Measurements from ENCODE around the gene FAM228B.
"Not testable (repeated sequence)": the region's sequence is repeated elsewhere in the genome, so short reads cannot be mapped to it uniquely, and the experiment has no call there.

The FAM228B gene

DNA sequence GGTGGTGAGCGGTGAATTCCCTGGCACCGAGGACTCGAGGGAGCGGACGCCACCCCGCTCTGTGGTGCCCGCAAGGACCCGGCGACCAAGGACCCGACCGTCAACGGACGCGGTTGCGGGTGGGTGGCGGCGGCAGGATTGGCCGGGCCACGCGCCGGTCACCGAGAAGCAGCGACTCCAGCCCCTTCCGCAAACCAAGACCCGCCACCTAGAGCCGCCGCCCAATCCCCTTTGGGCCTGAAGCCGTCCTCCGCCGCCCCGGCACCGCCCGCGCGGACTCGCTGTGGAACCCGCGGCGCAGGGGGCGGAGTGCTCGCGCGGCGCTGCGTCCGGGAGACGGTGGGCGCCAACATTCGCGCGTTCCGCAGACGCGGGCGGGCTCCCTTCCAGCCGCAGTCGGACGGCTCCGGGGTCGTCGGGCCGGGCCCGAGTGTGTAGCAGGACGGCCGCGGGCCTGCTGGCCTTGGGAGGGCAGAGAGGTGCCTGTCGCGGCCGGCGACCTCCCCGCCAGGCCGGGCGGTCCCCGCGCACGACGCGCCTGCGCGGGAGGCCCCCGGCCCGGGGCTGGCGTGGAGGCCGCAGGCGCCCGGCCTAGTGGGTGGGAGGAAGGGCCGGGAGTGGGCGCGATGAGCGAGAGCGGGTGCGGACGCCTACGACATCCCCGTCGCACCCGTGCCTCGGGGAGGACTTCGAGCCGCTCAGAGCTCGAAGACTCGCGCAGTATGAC lies at the start of gene FAM228B, which contains the start of gene PFN4:
FAM228B (plus strand) TSS at position 275 of the 727 bp plus-strand sequence. CDS start 893 bp downstream, outside the sequence.
PFN4 (minus strand) TSS at position 140 of the 727 bp plus-strand sequence. CDS start 799 bp downstream, outside the sequence.
- peak; percentile 67 for DNase-seq

DNA sequence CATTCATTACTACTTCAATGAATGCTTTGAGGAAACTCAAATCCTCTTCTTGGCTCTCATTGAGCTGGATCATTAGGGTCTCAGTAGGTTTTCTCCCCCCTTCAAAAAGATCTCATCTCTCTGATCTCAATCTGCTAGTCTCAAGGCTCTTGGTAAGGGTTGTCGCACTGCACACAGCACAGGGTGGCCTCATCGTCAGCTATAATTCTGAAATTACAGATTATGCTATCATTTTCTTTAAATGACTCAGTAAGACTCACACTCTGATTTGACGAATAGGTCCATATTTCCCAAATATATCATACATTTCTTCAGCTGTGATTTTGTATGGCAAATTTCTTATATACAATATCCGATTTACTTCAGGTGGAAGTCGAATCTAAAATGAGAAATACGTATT lies 49.5 kb upstream of the FAM228B start:
- DNase-seq, result no peak

DNA sequence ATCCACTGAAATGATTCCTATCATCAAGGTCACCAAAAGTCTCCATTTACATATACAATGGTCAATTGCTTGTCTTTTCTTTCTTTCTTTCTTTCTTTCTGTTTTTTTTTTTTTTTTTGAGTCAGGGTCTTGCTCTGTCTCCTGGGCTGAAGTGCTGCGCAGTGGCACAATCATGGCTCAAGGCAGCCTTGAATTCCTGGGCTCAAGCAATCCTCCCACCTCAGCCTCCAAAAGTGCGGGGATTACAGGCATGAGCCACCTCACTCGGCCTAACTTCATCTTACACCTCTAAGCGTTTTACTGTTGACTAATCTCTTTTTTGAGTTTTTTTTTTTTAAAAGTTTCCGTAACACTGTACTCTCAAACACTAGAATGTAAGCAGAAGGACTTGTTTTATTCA lies 48.0 kb upstream of the FAM228B start:
- DNase-seq, result no peak

DNA sequence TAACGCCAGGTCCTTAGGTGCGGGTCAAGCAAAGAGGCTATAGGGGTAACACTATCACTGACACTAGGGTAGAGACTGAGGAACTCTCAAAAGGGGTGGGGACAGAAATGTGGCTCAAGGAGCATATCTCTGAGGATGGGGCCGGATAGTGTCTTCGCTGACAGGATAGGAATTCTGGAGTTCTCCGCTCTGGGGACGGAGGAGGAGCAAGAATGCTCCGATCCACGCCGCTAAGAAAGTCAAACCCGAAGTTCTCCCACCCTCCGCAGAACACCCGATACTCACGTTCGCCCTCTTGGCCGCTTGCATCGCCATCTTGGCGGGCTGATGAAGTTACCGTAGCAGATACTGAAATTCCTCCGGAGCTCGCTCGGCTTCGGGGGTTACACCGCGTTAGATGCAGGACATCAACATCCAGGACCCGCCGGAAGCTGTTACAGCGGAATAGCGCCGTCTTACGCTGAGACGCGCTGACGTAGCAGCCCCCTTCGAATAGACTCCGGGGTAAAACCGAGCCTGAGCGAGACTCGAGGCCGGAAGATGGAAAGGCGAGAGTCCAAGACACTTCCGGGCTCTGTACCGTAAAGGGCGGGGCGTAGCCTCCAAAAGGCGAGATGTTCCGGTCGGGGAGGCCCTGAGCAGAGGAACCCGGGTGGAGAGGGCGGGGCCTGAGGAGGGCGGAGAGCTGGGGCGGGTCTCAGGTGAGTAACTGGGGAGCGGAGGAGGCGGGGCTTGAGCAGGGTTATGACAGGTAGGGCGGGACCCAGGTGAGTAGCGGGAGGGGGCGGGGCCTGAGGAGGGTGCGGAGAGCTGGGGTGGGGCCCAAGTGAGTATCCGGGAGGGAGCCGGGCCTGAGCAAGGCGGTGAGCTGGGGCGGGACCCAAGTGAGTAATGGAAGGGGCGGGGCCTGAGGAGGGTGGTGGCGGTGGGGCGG lies 47.1 kb upstream of the FAM228B start, which contains the start of gene SF3B6:
SF3B6 (minus strand) TSS at position 412 of the 934 bp plus-strand sequence; CDS start at position 315, 97 bp downstream.
- peak; percentile 100 for DNase-seq

DNA sequence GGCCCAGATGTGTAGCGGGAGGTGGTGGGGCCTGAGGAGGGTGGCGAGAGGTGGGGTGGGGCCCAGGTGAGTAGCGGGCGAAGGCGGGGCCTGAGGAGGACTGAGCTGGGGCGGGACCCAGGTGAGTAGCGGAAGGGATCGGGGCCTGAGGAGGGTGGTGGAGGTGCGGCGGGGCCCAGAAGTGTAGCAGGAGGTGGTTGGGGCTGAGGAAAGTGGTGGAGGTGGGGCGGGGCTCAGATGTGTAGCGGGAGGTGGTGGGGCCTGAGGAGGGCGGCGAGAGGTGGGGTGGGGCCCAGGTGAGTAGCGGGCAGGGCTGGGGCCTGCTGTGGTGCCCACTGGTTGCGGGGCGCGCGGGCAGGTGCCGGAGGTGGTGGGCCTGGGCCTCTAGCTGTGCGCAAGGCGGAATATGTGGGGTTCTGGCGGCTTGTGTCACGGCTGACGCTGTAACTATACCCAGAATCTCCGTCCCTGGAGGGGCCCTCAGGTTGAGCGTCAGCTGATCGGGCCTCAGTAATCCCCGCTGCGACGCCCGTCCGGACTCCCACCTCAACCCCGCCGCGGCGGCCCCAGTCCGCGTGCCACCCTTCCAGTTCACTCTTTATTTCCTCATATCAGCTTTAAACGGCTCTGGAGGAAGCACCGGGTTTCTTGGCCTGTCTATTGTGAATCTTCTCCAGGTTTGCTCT lies 46.3 kb upstream of the FAM228B start:
- DNase-seq, result no peak

DNA sequence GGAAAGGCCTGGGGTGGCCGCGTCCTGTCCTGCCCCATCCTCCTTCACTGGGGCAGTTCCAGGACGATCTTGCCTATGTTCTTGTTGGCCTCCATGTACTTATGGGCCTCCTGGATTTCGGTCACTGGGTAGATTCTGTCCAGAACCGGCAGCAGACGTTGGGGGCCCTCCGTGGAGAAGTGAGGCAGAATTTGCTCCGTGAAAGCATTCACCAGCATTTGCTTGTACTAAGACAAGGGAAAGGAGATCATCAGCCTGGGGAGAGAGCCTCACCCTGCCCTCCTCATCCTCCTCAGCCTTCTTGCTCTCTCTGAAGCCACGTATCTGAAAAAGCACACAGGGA lies 45.8 kb upstream of the FAM228B start:
- DNase-seq, result no peak

DNA sequence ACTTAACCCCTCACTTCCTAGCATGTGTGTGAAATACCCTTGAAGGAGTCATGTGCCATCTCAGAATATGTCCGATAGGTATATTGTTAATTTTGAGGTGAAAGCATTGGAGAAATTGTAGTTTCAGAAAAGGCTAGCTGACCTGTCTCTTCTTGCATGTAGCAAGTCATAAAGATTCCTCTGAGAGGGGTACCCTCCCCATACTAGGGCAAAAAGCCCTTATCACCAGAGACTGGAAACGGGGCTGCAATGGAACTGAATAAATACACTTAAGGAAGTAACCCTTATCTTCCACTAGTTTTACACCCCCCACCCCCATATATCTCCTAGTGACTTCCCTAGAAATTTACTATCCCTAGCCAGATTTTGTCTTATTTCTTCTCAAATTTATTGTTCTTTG lies 45.4 kb upstream of the FAM228B start:
- DNase-seq, result no peak

DNA sequence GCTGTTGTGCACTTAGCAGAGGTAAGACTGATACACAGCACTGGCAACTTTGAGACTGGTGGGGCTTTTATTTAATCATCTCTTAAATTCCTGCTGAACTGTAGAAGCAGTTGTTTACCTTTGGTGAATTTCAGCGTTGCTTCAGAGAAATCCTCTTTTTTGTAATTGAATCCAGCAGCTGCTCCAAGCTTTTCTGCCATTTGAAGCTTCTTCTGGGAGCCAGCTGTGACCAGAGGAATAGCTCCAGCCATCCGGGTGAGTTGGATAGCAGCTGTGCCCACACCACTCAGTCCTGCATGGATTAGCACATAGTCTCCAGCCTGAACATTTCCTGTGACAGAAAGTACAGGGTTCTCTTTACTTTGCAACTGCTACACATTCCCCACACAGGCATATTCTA lies 42.6 kb upstream of the FAM228B start:
- DNase-seq, result no peak

DNA sequence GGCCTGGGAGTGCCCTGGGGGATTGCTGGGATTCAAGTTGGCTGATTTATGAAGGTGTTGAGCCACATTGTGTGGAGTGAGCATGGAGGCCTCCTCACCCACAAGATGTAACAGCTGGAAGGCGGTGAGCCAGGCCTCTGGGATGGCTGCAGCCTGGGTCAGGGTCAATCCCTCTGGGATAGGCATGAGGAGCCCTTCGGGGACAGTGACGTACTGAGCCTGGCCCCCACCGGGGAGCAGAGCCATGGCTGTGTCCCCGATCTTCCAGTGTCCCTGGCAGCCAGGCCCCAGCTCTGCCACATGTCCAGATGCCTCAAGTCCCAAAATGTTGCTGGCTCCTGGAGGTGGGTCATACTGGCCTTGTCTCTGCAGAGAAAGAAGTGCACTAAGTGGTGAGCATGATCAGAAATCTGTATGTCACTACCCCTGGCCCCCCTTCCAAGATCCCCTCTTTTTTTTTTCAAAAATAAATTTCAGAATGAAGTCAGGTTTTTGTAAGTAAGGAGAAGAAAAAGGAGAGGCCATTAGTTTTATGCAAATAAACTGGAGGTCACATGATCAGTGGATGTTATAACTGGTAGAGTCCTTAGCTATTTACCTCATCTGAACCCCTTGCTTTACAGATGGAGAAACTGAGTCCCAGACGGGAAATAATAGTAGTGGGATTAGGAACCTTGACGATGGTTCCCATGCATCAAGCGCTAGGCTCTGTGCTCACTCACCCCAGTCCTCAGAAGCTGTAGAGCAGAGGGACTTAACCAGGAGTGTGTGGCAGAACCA lies 40.3 kb upstream of the FAM228B start:
- DNase-seq, result no peak

DNA sequence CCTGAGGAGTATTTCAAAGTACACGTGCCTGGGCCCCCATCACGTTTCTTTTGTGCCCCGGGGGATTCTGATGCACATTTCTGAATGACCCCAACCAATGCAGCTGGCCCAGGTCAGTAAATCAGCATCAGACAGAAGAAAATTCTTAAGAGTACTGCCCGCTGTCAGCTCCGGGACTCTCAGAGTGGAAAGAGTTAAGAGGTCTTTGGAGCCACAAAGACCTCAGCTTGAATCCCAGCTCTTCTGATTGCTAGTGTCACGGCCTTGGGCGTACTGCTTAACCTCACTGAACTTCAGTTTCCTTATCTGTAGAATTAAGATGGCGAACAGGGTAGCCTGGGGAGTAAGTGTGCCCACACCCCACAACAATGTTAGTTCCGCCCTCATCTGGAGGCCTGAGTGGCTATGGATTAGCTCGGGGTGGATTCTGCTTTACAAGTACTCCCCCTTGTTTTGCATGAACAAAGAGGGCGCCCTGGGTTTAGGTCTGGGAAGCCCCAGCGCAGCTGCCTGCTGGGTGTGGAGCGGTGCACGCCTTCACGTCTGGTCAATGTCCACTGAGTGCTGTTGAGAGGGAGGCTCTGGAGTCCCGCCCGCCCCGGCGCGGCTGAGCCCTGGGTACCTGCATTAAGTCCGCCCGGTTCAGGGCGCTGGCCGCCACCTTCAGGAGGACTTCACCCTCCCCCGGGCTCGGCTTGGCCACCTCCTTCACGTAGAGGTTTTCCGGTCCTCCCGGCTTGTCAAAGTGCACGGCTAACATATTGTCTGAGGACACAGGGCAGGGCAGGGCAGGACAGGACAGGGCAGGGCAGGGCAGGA lies 39.5 kb upstream of the FAM228B start:
- no peak for DNase-seq

DNA sequence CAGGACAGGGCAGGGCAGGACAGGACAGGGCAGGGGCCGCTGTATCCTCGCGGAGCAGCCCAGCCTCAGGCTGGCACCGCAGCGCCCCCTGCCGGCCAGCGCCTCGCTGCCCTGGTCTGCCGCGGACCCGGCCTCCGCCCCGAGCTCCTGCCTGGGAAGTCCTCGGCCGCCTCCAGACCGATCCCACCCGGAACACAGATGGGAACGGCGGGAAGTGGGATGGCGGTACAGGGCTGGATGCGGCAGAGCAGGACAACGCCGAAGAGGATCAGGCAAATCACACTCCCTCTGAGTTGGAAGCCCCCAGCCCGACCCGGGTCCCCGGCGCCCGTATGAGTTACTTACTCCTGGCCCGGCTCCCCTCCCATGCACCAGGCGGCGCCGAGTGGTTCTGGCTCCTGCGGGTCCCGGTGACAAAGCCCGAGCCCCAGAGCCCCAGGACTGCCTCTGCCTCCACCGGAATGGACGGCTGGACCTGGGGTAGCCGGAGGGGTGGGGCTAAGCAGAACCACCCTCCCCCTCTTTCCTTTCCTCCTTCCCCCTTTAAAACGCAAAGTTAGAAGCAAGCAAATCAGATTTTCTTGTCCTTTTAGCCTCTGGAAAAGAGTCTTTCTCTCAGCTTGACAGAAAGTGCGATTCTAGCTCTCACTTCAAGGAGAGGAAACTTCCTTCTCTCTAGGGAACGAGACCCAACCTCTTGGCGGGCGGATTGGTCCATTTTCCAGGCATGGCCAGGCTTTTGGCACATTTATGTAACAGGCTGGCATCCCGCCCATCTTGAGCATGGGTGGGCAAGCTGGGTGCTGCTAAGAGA lies 38.7 kb upstream of the FAM228B start, which contains the start of gene TP53I3:
TP53I3 (minus strand) TSS at position 449 of the 814 bp plus-strand sequence. CDS start 508 bp downstream, outside the sequence.
- DNase-seq, result peak; percentile 86

DNA sequence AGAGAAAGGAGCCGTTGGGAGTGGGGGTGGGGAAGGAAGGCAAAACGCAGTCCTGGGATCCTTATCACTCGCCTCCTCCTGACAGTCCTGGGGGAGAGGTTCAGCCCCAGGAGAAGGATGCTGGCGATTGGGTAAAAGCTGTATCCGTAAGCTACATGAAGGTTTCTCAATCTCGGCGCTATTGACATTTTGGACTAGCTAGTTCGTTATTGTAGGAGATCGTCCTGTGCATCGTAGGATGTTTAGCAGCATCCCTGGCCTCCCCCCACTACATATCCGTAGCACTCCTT lies 38.1 kb upstream of the FAM228B start:
- DNase-seq, result no peak

DNA sequence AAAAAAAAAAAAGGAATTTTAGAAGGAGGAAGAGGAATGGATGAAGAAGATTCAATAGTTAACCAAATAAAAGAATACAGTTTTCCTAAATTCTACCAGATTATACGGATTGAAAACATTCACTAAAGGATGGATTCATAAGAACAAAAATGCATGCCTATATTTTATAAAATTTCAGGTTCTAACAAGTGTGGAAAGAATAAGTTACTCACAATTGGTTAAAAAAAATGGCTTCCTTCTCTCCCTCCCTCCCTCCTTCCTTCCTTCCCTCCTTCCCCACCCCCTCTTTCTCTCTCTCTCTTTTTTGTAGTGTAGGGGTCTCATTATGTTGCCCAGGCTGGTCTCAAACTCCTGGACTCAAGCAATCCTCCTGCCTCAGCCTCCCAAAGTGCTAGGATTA lies 37.0 kb upstream of the FAM228B start:
- no peak for DNase-seq

DNA sequence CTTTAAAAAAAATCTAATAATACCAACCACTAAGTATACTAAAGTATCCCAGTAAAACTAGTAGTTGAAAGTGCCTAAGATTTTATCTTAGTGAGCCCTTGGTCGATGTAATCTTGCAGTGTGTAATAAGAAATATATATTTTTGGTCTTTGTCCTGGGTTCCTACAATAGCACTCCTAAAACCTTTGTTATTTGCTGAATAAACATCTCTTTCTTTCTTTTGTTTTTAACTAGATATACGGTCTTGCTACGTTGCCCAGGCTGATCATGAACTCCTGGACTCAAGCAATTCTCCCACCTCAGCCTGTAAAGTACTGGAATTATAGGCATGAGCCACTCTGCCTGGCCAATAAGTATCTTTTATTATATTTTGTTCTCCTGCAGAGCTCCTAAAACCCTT lies 36.2 kb upstream of the FAM228B start:
- DNase-seq, result no peak

DNA sequence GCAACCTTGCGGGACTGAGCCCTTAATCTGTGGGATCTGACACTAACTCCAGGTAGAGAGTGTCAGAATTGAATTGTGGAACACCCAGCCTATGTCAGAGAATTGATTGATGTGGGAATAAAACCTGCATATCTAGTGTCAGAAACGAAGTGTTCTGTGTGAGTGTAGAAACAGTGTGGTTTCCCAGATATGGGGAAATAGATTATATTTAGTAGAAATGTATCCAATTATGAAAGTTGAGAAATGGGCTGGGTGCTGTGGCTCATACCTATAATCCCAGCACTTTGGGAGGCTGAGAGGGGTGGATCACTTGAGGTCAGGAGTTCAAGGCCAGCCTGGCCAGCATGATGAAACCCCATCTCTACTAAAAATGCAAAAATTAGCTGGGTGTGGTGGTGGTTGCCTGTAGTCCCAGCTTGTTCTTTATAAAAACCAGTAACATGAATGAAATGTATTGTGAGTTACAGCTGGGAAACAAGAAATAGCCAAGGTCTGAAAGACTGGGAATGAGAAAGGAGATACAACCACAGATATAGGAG lies 34.4 kb upstream of the FAM228B start:
- no peak for DNase-seq

DNA sequence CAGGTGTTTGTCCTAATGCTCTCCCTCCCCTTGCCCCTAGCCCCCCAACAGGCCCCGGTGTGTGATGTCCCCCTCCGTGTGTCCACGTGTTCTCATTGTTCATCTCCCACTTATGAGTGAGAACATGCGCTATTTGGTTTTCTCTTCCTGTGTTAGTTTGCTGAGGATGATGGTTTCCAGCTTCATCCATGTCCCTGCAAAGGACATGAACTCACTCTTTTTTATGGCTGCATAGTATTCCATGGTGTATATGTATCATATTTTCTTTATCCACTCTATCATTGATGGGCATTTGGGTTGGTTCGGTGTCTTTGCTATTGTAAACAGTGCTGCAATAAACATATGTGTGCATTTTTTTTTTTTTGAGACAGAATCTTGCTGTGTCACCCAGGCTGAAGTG lies 30.0 kb upstream of the FAM228B start:
- not testable (repeated sequence) for DNase-seq

DNA sequence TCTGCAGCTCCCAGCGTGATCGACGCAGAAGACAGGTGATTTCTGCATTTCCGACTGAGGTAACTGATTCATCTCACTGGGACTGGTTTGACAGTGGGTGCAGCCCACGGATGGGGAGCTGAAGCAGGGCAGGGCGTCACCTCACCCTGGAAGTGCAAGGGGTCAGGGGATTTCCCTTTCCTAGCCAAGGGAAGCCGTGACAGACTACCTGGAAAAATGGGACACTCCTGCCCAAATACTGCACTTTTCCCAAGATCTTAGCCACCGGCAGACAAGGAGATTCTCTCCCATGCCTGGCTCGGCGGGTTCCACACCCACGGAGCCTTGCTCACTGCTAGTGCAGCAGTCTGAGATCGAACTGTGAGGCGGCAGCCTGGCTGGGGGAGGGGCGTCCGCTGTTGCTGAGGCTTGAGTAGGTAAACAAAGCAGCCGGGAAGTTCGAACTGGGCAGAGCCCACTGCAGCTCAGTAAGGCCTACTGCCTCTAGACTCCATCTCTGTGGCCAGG lies 28.0 kb upstream of the FAM228B start:
- DNase-seq, result not testable (repeated sequence)

DNA sequence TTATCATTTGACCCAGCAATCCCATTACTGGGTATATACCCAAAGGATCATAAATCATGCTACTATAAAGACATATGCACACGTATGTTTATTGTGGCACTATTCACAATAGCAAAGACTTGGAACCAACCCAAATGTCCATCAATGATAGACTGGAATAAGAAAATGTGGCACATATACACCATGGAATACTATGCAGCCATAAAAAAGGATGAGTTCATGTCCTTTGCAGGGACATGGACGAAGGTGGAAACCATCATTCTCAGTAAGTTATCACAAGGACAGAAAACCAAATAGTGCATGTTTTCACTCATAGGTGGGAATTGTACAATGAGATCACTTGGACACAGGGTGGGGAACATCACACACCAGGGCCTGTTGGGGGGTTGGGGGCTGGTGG lies 22.5 kb upstream of the FAM228B start:
- DNase-seq, result not testable (repeated sequence)

DNA sequence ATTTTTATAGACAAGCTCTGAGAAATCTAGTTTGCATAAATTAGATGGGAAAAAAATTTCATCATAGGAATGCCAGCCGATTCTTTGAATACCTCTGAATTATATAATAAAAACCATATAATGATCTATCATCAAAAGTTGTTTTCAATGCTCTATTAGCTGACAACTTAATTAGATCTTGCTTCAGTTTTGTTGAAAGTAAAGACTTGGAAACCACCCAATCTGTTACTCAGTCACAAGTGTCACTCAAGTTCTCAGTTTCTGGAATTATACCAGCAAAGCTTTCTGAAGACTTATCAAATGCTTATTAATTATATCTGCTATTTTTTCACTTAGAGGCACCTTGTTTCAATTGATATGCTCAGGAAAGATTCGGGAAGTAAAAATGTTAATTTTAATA lies 21.3 kb upstream of the FAM228B start:
- DNase-seq, result no peak

DNA sequence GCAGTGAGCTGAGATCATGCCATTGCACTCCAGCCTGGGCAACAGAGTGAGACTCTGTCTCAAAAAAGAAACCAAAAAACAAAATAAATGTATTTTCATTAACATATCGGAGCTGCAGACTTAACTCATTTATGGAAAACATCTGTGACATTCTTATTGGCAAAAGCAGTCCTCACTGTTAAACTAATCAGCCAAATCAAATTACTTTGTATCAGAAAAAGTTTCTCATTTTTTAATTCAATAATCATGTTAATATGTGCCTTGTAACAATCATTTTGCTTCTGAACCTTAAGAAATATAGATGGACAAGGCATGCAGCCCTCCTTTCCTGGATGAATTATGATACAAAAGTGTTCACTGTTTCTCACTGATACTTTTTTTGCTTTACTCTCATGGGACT lies 20.6 kb upstream of the FAM228B start:
- DNase-seq, result no peak

Measured in CD4-positive, alpha-beta T cell treated with Interleukin-17A for 4 hours (primary cell).